ENCODE results near the gene BANK1. TPM values are rescaled to one million over a fixed set of nuclear protein-coding genes. Genes with fewer than 3 reads are reported as not detected.

The BANK1 gene
- total and polyA plus RNA-seq, 2 of the 4 experiments (the other 2 are of a cell fraction) = under 0.01 to 0.51 TPM

GRCh38 chr4:101787701-101788316, 2.7 kb upstream of the BANK1 start:
- Histone ChIP-seq H3K23ac (ENCODE audit: low read depth, low read length) (no peak overlapping the region), H3K4me3 (ENCODE audit: insufficient read depth, low read depth, low read length) (no peak overlapping the region), H3K56ac (ENCODE audit: extremely low read depth, insufficient read depth, low read length) (no peak overlapping the region), H3K27me3 (ENCODE audit: control insufficient read depth, insufficient read depth, low read length) (peaks cover 4% of the 10 kb centered on the region; the same call in 1 of the 2 replicates), H4K5ac (ENCODE audit: low read depth, low read length) (no peak overlapping the region), H4K8ac (ENCODE audit: low read depth in 2 of 2, low read length in 2 of 2) (no peak overlapping the region), H3K79me1 (ENCODE audit: low read depth in 1 of 2, low read length in 2 of 2) (no peaks in the 10 kb centered on the region), H2AK5ac (ENCODE audit: low read depth, low read length) (no peak overlapping the region), H3K9ac (ENCODE audit: low read depth, low read length) (no peak overlapping the region), H2BK15ac (ENCODE audit: low read depth, low read length) (no peak overlapping the region), H2AK9ac (replicated peaks; ENCODE audit: low read depth, low read length, poor library complexity) (no peak overlapping the region), H2BK20ac (ENCODE audit: low read depth, low read length) (no peak overlapping the region), H3K14ac (replicated peaks; ENCODE audit: low read depth, low read length) (no peak overlapping the region), H3K36me3 (ENCODE audit: control insufficient read depth, insufficient read depth, low read length) (no peaks in the 10 kb centered on the region), H3K4ac (ENCODE audit: low read depth, low read length) (no peak overlapping the region), H2BK120ac (ENCODE audit: low read depth, low read length) (no peak overlapping the region), H2AFZ (replicated peaks; ENCODE audit: low read length, poor library complexity) (no peak overlapping the region), H3K4me1 (ENCODE audit: control insufficient read depth, insufficient read depth, low read length) (no peaks in the 10 kb centered on the region), H3K27ac (ENCODE audit: insufficient read depth, low read length) (no peak overlapping the region), H2BK5ac (ENCODE audit: low read depth, low read length, poor library complexity, severe bottlenecking) (no peak overlapping the region), H3K9me3 (ENCODE audit: control insufficient read depth, insufficient read depth, low read length) (no peaks in the 10 kb centered on the region), H3K4me2 (ENCODE audit: low read depth, low read length) (no peak overlapping the region), H4K91ac (ENCODE audit: insufficient read depth, low read depth, low read length) (no peak overlapping the region), H3K18ac (ENCODE audit: low read depth, low read length) (no peak overlapping the region), H4K20me1 (ENCODE audit: insufficient read depth, low read length) (no peaks in the 10 kb centered on the region), H3K9me1 (ENCODE audit: insufficient read depth, low read length) (no peaks in the 10 kb centered on the region)
- CTCF ChIA-PET = no interaction called here
- in situ Hi-C loops (cut with MboI; ENCODE audit: low sequenced_read_pairs) = no loop called here
- dilution Hi-C loops (cut with HindIII; ENCODE audit: low sequenced_read_pairs, unreplicated experiment) = no loop called here
- intact Hi-C loops (cut with micrococcal nuclease) = no loop called here
- no CpG with 5 or more reads among the region's 4 CpGs for WGBS, 2 experiments (ENCODE audit: extremely low coverage in 2 of 2, insufficient read length in 1 of 2)
- TF ChIP-seq MAZ (IDR thresholded peaks at IDR 0.05; ENCODE audit: borderline replicate concordance, low read depth, low read length) (no peak), RFX5 (IDR thresholded peaks at IDR 0.05; ENCODE audit: low read depth, low read length) (no peak), RAD21 (IDR thresholded peaks at IDR 0.05; ENCODE audit: low read length) (no peak)
- ATAC-seq (ENCODE audit: low read depth) (no peak), DNase-seq (no peak)
- BruUV-seq (replicated peaks) = no TSS peak
- POLR2A ChIA-PET (ENCODE audit: unreplicated experiment) = no interaction called here
